ENCODE measurements around the gene OLFML2B.

The OLFML2B gene

DNA sequence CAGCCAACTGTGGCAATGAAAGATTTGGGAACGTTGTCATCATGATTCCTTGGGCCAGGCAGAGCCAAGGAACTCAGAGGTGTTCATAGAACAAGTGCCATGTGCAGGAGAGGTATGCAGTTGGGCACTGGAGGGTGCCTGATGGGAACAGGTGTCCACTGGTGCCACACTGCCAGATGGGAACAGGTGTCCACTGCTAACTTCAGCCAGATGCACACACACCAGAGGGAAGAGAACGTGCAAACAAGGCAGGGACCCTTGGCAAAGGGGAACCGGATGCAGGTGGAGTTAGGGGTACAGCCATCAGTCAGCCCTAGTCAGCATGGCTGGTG is 13.5 kb downstream of the OLFML2B start:
- Histone ChIP-seq H4K20me1 (ENCODE audit: insufficient read depth, low read length) (no peaks in the 10 kb centered on the region), H2AFZ (ENCODE audit: low read depth, low read length) (no peak overlapping the region), H3K27ac (ENCODE audit: low read length) (no peak overlapping the region), H3K4me1 (ENCODE audit: insufficient read depth, low read length) (no peaks in the 10 kb centered on the region), H3K79me2 (ENCODE audit: insufficient read depth, low read length) (no peaks in the 10 kb centered on the region), H3K9ac (ENCODE audit: low read depth, low read length) (no peak overlapping the region), H3K9me3 (ENCODE audit: insufficient read depth, low read length, severe bottlenecking) (no peaks in the 10 kb centered on the region), H3K27me3 (ENCODE audit: insufficient read depth, low read length, poor library complexity) (peaks cover 10% of the 10 kb centered on the region), H3K36me3 (ENCODE audit: insufficient read depth, low read length) (no peaks in the 10 kb centered on the region), H3K4me3 (ENCODE audit: low read depth in 1 of 2, low read length in 2 of 2) (no peak overlapping the region), H3K4me2 (ENCODE audit: insufficient read depth, low read length) (no peak overlapping the region)
- ATAC-seq (ENCODE audit: insufficient read depth, low read depth) (no peak), DNase-seq (no peak)
- no peak for TF ChIP-seq EZH2 (IDR thresholded peaks at IDR 0.05; ENCODE audit: borderline replicate concordance, low read depth, low read length, severe bottlenecking)
- TF ChIP-seq, protein P1, sequence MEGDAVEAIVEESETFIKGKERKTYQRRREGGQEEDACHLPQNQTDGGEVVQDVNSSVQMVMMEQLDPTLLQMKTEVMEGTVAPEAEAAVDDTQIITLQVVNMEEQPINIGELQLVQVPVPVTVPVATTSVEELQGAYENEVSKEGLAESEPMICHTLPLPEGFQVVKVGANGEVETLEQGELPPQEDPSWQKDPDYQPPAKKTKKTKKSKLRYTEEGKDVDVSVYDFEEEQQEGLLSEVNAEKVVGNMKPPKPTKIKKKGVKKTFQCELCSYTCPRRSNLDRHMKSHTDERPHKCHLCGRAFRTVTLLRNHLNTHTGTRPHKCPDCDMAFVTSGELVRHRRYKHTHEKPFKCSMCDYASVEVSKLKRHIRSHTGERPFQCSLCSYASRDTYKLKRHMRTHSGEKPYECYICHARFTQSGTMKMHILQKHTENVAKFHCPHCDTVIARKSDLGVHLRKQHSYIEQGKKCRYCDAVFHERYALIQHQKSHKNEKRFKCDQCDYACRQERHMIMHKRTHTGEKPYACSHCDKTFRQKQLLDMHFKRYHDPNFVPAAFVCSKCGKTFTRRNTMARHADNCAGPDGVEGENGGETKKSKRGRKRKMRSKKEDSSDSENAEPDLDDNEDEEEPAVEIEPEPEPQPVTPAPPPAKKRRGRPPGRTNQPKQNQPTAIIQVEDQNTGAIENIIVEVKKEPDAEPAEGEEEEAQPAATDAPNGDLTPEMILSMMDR (IDR thresholded peaks at IDR 0.05; ENCODE audit: borderline replicate concordance, extremely low read depth, low read length, poor library complexity, severe bottlenecking) = no peak

DNA sequence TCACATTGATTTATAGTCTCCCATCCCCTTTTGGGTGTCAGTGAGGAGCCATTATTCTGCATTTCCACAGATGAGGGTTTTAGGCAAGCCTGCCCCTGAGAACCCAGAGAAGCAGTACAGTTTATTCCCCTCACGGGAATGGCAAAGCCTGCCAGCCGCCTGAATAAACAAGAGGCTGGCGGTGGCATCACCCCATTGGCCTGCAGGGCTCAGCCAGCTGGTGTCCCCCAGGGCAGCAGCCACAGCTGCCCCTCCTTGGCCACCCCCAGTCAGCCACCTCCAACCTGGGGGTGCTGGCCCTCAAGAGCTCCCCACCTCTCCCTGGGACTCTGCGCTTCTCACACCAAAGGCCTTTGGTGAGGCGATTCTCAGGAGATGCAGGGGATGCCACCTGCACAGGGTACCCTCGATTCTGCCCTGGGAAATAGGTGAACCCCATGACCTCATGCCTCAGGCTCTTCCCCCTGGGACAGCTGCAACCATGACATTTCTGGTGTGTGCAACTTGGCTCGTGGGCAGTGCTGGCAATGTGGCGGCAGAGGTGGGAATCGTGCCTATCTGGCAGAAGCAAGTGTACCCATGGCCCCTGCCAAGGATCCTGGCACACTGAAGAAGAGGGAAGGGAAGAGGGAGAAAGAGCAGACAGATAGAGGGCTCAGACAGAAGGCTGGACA is 14.0 kb downstream of the OLFML2B start:
- H3K27ac ChIP-seq (ENCODE audit: low read length) = no peak overlapping the region
- H3K36me3 ChIP-seq (ENCODE audit: insufficient read depth, low read length) = no peaks in the 10 kb centered on the region
- H3K9ac ChIP-seq (ENCODE audit: low read depth, low read length) = no peak overlapping the region
- H3K4me1 ChIP-seq (ENCODE audit: insufficient read depth, low read length) = no peaks in the 10 kb centered on the region
- DNase-seq (no peak), ATAC-seq (ENCODE audit: insufficient read depth, low read depth) (no peak)
- no peaks in the 10 kb centered on the region for H3K79me2 ChIP-seq (ENCODE audit: insufficient read depth, low read length)
- H3K9me3 ChIP-seq (ENCODE audit: insufficient read depth, low read length, severe bottlenecking) = no peaks in the 10 kb centered on the region
- H3K4me2 ChIP-seq (ENCODE audit: insufficient read depth, low read length) = no peak overlapping the region
- H2AFZ ChIP-seq (ENCODE audit: low read depth, low read length) = no peak overlapping the region
- no peaks in the 10 kb centered on the region for H4K20me1 ChIP-seq (ENCODE audit: insufficient read depth, low read length)
- TF ChIP-seq, protein P1 (IDR thresholded peaks at IDR 0.05; ENCODE audit: borderline replicate concordance, extremely low read depth, low read length, poor library complexity, severe bottlenecking) = no peak
- no peak for TF ChIP-seq EZH2 (IDR thresholded peaks at IDR 0.05; ENCODE audit: borderline replicate concordance, low read depth, low read length, severe bottlenecking)
- no peak overlapping the region for H3K4me3 ChIP-seq (ENCODE audit: low read depth in 1 of 2, low read length in 2 of 2)
- peaks cover 10% of the 10 kb centered on the region for H3K27me3 ChIP-seq (ENCODE audit: insufficient read depth, low read length, poor library complexity)

DNA sequence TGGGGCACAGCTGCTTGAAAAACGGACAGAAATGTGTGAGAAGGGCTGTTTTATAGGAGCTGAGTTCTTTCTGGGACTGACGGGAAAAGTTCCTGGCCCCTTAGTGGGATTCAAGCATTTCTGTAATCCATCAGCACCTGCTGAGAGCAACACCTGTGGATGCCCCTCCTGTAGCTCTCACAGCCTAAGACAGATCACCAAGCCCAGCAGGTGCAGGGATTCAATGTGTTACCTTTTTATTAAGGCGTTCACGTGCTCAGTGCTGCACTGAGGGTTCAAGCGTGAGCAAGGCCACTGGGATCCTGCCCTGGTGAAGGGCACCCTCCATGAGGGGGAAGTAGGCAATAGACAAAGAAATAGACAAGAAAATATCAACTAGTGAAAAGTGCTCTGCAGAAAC is 14.9 kb downstream of the OLFML2B start:
- Histone ChIP-seq H3K4me1 (ENCODE audit: insufficient read depth, low read length) (no peaks in the 10 kb centered on the region), H3K27ac (ENCODE audit: low read length) (no peak overlapping the region), H3K27me3 (ENCODE audit: insufficient read depth, low read length, poor library complexity) (peaks cover 10% of the 10 kb centered on the region), H2AFZ (ENCODE audit: low read depth, low read length) (no peak overlapping the region), H3K9me3 (ENCODE audit: insufficient read depth, low read length, severe bottlenecking) (no peaks in the 10 kb centered on the region), H3K36me3 (ENCODE audit: insufficient read depth, low read length) (no peaks in the 10 kb centered on the region), H3K4me3 (ENCODE audit: low read depth in 1 of 2, low read length in 2 of 2) (no peak overlapping the region), H3K79me2 (ENCODE audit: insufficient read depth, low read length) (no peaks in the 10 kb centered on the region), H4K20me1 (ENCODE audit: insufficient read depth, low read length) (no peaks in the 10 kb centered on the region), H3K4me2 (ENCODE audit: insufficient read depth, low read length) (no peak overlapping the region), H3K9ac (ENCODE audit: low read depth, low read length) (no peak overlapping the region)
- TF ChIP-seq, protein P1 (IDR thresholded peaks at IDR 0.05; ENCODE audit: borderline replicate concordance, extremely low read depth, low read length, poor library complexity, severe bottlenecking) = no peak
- no peak for TF ChIP-seq EZH2 (IDR thresholded peaks at IDR 0.05; ENCODE audit: borderline replicate concordance, low read depth, low read length, severe bottlenecking)
- DNase-seq = no peak
- ATAC-seq (ENCODE audit: insufficient read depth, low read depth) = no peak
